ENCODE data around the gene MSX1. TPM values are rescaled to one million over a fixed set of nuclear protein-coding genes. Genes with fewer than 3 reads are reported as not detected.

MSX1 gene
- polyA plus RNA-seq, 1 donor (not counting 4 experiments of a cell fraction or from before 2014, with no cell fraction given): not detected

GRCh38 chr4:4829837-4830236 is 29.6 kb upstream of the MSX1 start:
- Histone ChIP-seq H3K36me3 (ENCODE audit: control insufficient read depth in 2 of 2, extremely low read depth in 1 of 2, insufficient read depth in 2 of 2, low read length in 2 of 2) (no peaks in the 10 kb centered on the region), H3K9me3 (ENCODE audit: control insufficient read depth, low read depth, low read length) (no peaks in the 10 kb centered on the region), H3K4me2 (ENCODE audit: control insufficient read depth, extremely low read depth, insufficient read depth, low read depth, low read length) (no peak overlapping the region), H2AFZ (ENCODE audit: control insufficient read depth, low read length) (no peak overlapping the region), H3K27me3 (ENCODE audit: control insufficient read depth, extremely low read depth, insufficient read depth, low read length) (peaks cover 2% of the 10 kb centered on the region), H4K20me1 (ENCODE audit: control insufficient read depth, extremely low read depth, insufficient read depth, low read length) (no peaks in the 10 kb centered on the region), H3K9ac (ENCODE audit: control insufficient read depth, extremely low read depth, insufficient read depth, low read length) (no peak overlapping the region), H3K79me2 (ENCODE audit: control insufficient read depth, insufficient read depth, low read length) (no peaks in the 10 kb centered on the region), H3K4me1 (ENCODE audit: control insufficient read depth, extremely low read depth, insufficient read depth, low read length) (no peaks in the 10 kb centered on the region), H3K9me1 (ENCODE audit: control insufficient read depth, extremely low read depth, insufficient read depth, low read length) (no peaks in the 10 kb centered on the region), H3K4me3 (ENCODE audit: control insufficient read depth in 2 of 3, extremely low read depth in 1 of 3, insufficient read depth in 2 of 3, low read depth in 1 of 3, low read length in 3 of 3) (no peak overlapping the region), H3K27ac (ENCODE audit: control insufficient read depth, insufficient read depth, low read length) (no peak overlapping the region)
- TF ChIP-seq EZH2 (IDR thresholded peaks at IDR 0.05; ENCODE audit: low read length) (no peak), CTCF (optimal IDR thresholded peaks at IDR 0.05 in 1 of 3, IDR thresholded peaks at IDR 0.05 in 1 of 3, conservative IDR thresholded peaks at IDR 0.05 in 1 of 3; ENCODE audit: extremely low read depth in 1 of 3, insufficient read depth in 2 of 3, low read length in 3 of 3) (no peak)
- FAIRE-seq (no peak), DNase-seq (ENCODE audit: low read depth, low spot score) (no peak)
- dilution Hi-C loops (cut with MboI; ENCODE audit: extremely low pct_ligation_motif_present, low sequenced_read_pairs): no loop called here

GRCh38 chr4:4831266-4831665 is 28.2 kb upstream of the MSX1 start:
- Histone ChIP-seq H3K4me3 (ENCODE audit: control insufficient read depth in 2 of 3, extremely low read depth in 1 of 3, insufficient read depth in 2 of 3, low read depth in 1 of 3, low read length in 3 of 3) (no peak overlapping the region), H3K9ac (ENCODE audit: control insufficient read depth, extremely low read depth, insufficient read depth, low read length) (no peak overlapping the region), H3K9me1 (ENCODE audit: control insufficient read depth, extremely low read depth, insufficient read depth, low read length) (no peaks in the 10 kb centered on the region), H3K27me3 (ENCODE audit: control insufficient read depth, extremely low read depth, insufficient read depth, low read length) (peaks cover 2% of the 10 kb centered on the region), H3K4me2 (ENCODE audit: control insufficient read depth, extremely low read depth, insufficient read depth, low read depth, low read length) (no peak overlapping the region), H3K36me3 (ENCODE audit: control insufficient read depth in 2 of 2, extremely low read depth in 1 of 2, insufficient read depth in 2 of 2, low read length in 2 of 2) (no peaks in the 10 kb centered on the region), H3K27ac (ENCODE audit: control insufficient read depth, insufficient read depth, low read length) (no peak overlapping the region), H3K9me3 (ENCODE audit: control insufficient read depth, low read depth, low read length) (no peaks in the 10 kb centered on the region), H3K79me2 (ENCODE audit: control insufficient read depth, insufficient read depth, low read length) (no peaks in the 10 kb centered on the region), H4K20me1 (ENCODE audit: control insufficient read depth, extremely low read depth, insufficient read depth, low read length) (no peaks in the 10 kb centered on the region), H3K4me1 (ENCODE audit: control insufficient read depth, extremely low read depth, insufficient read depth, low read length) (no peaks in the 10 kb centered on the region), H2AFZ (ENCODE audit: control insufficient read depth, low read length) (no peak overlapping the region)
- dilution Hi-C loops (cut with MboI; ENCODE audit: extremely low pct_ligation_motif_present, low sequenced_read_pairs): no loop called here
- DNase-seq (ENCODE audit: low read depth, low spot score) (no peak), FAIRE-seq (no peak)
- no peak for TF ChIP-seq EZH2 (IDR thresholded peaks at IDR 0.05; ENCODE audit: low read length)
- no peak for TF ChIP-seq CTCF (optimal IDR thresholded peaks at IDR 0.05 in 1 of 3, IDR thresholded peaks at IDR 0.05 in 1 of 3, conservative IDR thresholded peaks at IDR 0.05 in 1 of 3; ENCODE audit: extremely low read depth in 1 of 3, insufficient read depth in 2 of 3, low read length in 3 of 3)
